Cardiac muscle cell (in vitro differentiated cells and primary cell): ENCODE data around the gene DNAI4. TPM values are rescaled to one million over a fixed set of nuclear protein-coding genes. Genes with fewer than 3 reads are reported as not detected.
"Not testable (repeated sequence)": the region's sequence is repeated elsewhere in the genome, so short reads cannot be mapped to it uniquely, and the experiment has no call there.

Experiments
- DNase-seq, 2 donors: peaks; one replicate each; pipeline versions ENCODE4 v3.0.0 to v3.0.0-alpha.2; 2010 to 2017; ENCODE audit warnings: low read depth in 1 of 2, low spot score in 1 of 2
- H3K27ac ChIP-seq: fragments of 200-600 bp; sonication (generic); 2 replicates; pipeline ENCODE4 v1.5.1; 2016
- H3K27me3 ChIP-seq: fragments of 200-600 bp; sonication (generic); 2 replicates; pipeline ENCODE4 v1.6.0; 2016; ENCODE audit warnings: control low read depth
- H3K36me3 ChIP-seq: fragments of 200-600 bp; sonication (generic); 2 replicates; pipeline ENCODE4 v1.5.1; 2016; ENCODE audit warnings: control low read depth
- H3K4me1 ChIP-seq: fragments of 200-600 bp; sonication (generic); 2 replicates; pipeline ENCODE4 v1.8.1; 2017; ENCODE audit warnings: low read depth, mild to moderate bottlenecking, mixed run types
- H3K4me3 ChIP-seq: fragments of 200-600 bp; sonication (generic); 2 replicates; pipeline ENCODE4 v1.5.1; 2016; ENCODE audit warnings: mild to moderate bottlenecking
- H3K9me3 ChIP-seq: fragments of 200-600 bp; sonication (generic); 2 replicates; pipeline ENCODE4 v1.5.1; 2017; ENCODE audit warnings: low read depth, mild to moderate bottlenecking, control low read depth
- polyA plus RNA-seq: library from polyadenylated mRNA; unstranded; fragments of >200 nt; fragmentation: Nextera tagmentation; extraction: Ambion mirVana; gene quantifications from 2 replicates; pipeline ENCODE4 v1.2.1, GENCODE V29; 2016
- total RNA-seq: library from RNA; depleted of rRNA; stranded (reverse); fragments of >200 nt; gene quantifications from 2 replicates; pipeline ENCODE4 v1.2.3, GENCODE V29; 2016
- TF ChIP-seq, protein P1 (sequence below): IDR thresholded peaks from 2 replicates; pipeline ENCODE4 v1.5.1; 2012; ENCODE audit warnings: low read depth, mild to moderate bottlenecking, low read length

Gene DNAI4
- total and polyA plus RNA-seq, 2 experiments from 2014 or later: 5.1 to 14.2 TPM

DNA sequence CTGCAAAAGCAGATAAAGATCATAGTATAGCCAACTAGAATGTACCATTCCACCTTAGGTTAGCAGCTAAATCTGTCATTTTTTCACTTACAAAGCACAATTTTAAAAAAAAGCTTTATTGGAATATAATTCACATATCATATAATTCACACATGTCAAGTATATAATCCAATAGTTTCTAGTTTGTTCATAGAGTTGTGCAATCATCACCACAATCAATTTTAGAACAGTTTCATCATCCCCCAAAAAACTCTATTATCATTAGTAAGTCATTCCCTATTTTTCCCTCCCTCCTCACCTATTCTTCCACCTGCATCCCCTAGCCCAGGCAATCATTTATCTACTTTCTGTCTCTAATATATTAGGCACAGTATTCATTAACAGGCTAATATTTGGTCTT lies 91.5 kb downstream of the DNAI4 start:
- peaks cover 4% of the 10 kb centered on the region for H3K4me1 ChIP-seq
- H3K27ac ChIP-seq: no peak overlapping the region
- no peak for DNase-seq
- H3K27me3 ChIP-seq: no peaks in the 10 kb centered on the region
- no peaks in the 10 kb centered on the region for H3K36me3 ChIP-seq
- no peaks in the 10 kb centered on the region for H3K9me3 ChIP-seq
- TF ChIP-seq, protein P1, sequence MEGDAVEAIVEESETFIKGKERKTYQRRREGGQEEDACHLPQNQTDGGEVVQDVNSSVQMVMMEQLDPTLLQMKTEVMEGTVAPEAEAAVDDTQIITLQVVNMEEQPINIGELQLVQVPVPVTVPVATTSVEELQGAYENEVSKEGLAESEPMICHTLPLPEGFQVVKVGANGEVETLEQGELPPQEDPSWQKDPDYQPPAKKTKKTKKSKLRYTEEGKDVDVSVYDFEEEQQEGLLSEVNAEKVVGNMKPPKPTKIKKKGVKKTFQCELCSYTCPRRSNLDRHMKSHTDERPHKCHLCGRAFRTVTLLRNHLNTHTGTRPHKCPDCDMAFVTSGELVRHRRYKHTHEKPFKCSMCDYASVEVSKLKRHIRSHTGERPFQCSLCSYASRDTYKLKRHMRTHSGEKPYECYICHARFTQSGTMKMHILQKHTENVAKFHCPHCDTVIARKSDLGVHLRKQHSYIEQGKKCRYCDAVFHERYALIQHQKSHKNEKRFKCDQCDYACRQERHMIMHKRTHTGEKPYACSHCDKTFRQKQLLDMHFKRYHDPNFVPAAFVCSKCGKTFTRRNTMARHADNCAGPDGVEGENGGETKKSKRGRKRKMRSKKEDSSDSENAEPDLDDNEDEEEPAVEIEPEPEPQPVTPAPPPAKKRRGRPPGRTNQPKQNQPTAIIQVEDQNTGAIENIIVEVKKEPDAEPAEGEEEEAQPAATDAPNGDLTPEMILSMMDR: no peak
- no peak overlapping the region for H3K4me3 ChIP-seq

DNA sequence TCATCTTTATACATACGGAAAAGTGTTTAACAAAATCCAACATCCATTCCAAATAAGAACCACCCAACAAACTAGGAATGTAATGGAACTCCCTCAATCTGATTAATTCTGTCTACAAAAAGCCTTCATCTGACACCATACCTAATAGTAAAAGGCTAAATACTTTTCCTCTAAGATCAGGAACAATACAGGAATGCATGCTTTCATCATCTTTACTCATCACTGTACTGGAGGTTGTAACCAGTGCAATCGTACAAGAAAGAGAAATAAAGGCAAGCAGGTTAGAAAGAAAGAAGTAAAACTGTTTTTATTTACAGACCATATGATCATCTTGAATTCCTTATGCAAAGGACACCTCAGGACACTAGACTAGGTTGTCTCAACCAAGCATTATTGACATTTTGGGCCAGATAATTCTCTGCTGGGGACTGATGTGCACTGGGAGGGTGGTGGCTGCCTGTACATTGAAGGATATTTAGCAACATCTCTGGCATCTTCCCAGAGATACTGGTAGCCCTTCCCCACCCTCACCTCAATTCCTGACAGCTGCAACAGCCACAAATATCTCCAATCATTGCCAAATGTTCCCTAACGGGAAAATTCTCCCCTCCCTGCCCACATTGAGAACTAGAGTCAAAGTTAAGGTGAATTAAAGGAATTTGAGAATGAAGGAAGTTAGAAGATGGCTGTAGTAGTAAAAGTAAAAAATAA lies 93.0 kb downstream of the DNAI4 start:
- Histone ChIP-seq H3K27ac (no peak overlapping the region), H3K4me3 (no peak overlapping the region), H3K27me3 (no peaks in the 10 kb centered on the region), H3K36me3 (no peaks in the 10 kb centered on the region), H3K9me3 (no peaks in the 10 kb centered on the region), H3K4me1 (no peaks in the 10 kb centered on the region)
- DNase-seq: peak in 1 of 2 donors; percentile 24
- TF ChIP-seq, protein P1: no peak

- TF ChIP-seq, protein P1: no peak
- Histone ChIP-seq H3K4me1 (no peaks in the 10 kb centered on the region), H3K27ac (no peak overlapping the region), H3K36me3 (no peaks in the 10 kb centered on the region), H3K4me3 (no peak overlapping the region), H3K9me3 (no peaks in the 10 kb centered on the region), H3K27me3 (no peaks in the 10 kb centered on the region)
- no peak for DNase-seq
Observed at GRCh38 chr1:66824771-66825170, 99.9 kb downstream of the DNAI4 start.

DNA sequence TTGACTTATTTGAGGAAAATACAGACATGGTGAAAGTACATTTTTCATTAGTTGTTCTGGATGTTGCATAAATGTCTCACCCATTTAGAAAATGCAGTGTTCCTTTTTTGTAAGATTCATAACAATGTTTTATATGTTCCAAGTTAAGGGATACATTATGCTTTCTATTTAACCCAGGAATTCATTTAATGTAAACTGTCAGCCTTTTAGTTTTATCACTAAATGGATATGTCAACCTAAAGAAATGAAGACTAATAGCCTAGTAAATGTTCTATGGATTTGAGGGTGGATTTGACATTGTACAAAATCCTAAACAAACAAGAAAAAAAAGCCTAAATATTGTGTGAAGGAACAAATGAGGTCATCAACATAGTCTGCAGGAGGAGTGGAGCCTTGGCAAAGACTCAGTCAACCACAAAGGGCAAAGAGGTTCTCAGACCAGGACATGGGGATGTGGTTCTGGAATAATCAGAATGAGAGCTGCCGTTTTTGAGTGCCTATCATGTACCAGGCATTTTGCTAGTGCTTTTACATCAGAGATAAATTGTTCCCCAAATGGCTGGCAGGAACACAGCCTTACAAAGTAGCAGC lies 114.8 kb downstream of the DNAI4 start:
- H3K36me3 ChIP-seq: no peaks in the 10 kb centered on the region
- TF ChIP-seq, protein P1: no peak
- H3K27me3 ChIP-seq: no peaks in the 10 kb centered on the region
- H3K9me3 ChIP-seq: no peaks in the 10 kb centered on the region
- no peak overlapping the region for H3K27ac ChIP-seq
- peak in 1 of 2 donors; percentile 38 for DNase-seq
- no peaks in the 10 kb centered on the region for H3K4me1 ChIP-seq
- no peak overlapping the region for H3K4me3 ChIP-seq

DNA sequence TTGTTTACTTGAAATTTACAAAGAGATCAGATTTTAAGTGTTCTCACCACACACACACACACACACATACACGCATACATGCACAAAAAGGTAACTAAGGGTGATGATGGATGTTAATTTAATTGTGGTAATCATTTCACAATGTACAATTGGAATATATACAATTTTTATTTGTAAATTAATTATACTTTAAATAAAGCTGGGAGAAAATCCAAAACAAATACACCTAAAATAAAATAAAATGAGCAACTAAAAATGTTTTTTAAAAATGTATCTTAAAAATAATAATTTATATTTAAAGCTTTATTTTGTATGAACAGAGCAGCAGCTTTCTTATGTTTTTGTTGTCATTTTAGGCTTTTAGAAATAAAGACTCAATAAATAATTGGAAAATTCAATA lies 115.4 kb downstream of the DNAI4 start:
- Histone ChIP-seq H3K36me3 (no peaks in the 10 kb centered on the region), H3K9me3 (no peaks in the 10 kb centered on the region), H3K27ac (no peak overlapping the region), H3K4me3 (no peak overlapping the region), H3K27me3 (no peaks in the 10 kb centered on the region), H3K4me1 (no peaks in the 10 kb centered on the region)
- TF ChIP-seq, protein P1: no peak
- no peak for DNase-seq

DNA sequence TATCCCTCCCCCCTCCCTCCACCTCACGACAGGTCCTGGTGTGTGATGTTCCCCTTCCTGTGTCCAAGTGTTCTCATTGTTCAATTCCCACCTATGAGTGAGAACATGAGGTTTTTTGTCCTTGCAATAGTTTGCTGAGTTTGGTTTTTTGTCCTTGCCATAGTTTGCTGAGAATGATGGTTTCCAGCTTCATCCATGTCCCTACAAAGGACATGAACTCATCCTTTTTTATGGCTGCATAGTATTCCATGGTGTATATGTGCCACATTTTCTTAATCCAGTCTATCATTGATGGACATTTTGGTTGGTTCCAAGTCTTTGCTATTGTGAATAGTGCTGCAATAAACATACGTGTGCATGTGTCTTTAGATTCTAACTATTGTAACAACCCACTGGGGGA lies 128.8 kb downstream of the DNAI4 start:
- not testable (repeated sequence) for H3K4me3 ChIP-seq, H3K27ac ChIP-seq, H3K36me3 ChIP-seq

More for the DNA sequence above, 128.8 kb downstream of the DNAI4 start:
- DNase-seq, H3K4me1 ChIP-seq, H3K27me3 ChIP-seq, H3K9me3 ChIP-seq: not testable (repeated sequence)
